Raji (cell line): ENCODE measurements around the gene TEX29.

Experiments used
- POLR2A ChIP-seq: IDR thresholded peaks from 2 replicates; pipeline ENCODE4 v1.6.1; 2011; ENCODE audit warnings: low read depth, low read length, control low read depth; ENCODE audit not compliant: insufficient read depth

The TEX29 gene

GRCh38 chr13:111361046-111361872, 40.8 kb downstream of the TEX29 start:
- no peak for TF ChIP-seq POLR2A

GRCh38 chr13:111361873-111362648, 41.6 kb downstream of the TEX29 start:
- TF ChIP-seq POLR2A = no peak

GRCh38 chr13:111363121-111363520, 42.7 kb downstream of the TEX29 start:
- TF ChIP-seq POLR2A = no peak

DNA sequence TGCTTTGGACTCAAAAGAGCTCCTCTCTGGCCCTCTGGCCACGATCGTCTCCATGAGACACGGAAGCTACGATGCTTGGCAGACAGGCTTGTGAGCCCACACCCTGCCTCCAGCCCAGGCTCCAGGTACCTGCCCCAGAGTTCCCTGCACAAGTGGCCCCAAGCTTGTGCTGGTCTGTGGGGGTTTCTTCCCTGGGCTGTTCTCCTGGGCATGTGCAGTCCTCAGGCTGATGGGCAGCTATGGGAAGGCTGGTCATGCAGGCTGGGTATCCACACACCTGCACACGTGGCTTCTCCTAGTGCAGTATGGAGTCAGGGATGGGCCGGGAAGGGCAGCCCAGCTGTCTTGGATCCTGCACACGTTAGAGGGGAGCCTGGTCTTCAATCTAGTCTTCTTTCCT, 43.1 kb downstream of the TEX29 start:
- TF ChIP-seq POLR2A = no peak

DNA sequence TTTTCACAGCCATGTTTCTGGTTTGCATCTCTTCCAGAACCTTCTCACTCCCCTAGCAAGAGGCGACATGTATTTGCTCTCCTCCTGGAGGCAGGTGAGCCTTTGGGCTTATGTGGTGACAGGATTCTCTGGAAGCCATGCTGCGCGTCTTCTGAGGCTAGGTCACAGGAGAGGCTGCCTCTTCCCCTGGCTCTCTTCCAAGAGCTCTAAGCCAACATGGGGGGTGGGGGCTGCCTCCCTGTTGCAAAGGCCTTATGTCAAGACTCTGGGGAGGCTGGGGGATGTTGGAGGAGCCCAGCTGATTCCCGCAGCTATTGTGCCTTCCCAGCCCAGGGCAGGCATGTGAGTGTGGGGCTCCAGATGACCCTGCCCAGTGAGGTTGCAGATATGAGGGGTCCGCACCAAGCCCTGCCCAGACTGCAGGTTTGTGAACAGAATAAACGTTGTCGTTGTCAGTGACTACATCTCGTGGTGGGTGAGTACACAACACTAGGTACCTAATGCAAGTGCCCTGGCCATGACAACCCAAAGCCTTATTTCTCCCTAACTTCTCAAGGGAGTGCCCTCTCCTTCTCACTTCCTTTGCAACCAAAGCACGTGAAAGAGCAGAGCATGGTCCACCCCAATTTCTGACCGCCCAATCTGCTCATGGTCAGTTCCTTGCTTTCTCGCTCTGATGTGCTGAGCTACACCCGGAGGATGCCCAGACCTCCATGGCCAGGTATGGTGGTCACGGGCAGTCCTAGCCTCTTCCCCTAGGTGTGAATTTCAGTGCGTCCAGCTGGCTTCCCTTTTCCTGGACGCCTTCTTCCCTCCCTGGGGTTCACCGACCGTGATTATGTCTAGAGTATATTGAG, 44.9 kb downstream of the TEX29 start:
- TF ChIP-seq POLR2A = no peak

GRCh38 chr13:111367340-111367739, 46.9 kb downstream of the TEX29 start:
- no peak for TF ChIP-seq POLR2A

GRCh38 chr13:111368091-111368490, 47.6 kb downstream of the TEX29 start:
- no peak for TF ChIP-seq POLR2A

- TF ChIP-seq POLR2A = no peak
Measured at GRCh38 chr13:111370147-111370546, 49.7 kb downstream of the TEX29 start.

GRCh38 chr13:111370570-111371535, 50.4 kb downstream of the TEX29 start:
- no peak for TF ChIP-seq POLR2A

- no peak for TF ChIP-seq POLR2A
Measured at GRCh38 chr13:111371720-111372119, 51.3 kb downstream of the TEX29 start.

DNA sequence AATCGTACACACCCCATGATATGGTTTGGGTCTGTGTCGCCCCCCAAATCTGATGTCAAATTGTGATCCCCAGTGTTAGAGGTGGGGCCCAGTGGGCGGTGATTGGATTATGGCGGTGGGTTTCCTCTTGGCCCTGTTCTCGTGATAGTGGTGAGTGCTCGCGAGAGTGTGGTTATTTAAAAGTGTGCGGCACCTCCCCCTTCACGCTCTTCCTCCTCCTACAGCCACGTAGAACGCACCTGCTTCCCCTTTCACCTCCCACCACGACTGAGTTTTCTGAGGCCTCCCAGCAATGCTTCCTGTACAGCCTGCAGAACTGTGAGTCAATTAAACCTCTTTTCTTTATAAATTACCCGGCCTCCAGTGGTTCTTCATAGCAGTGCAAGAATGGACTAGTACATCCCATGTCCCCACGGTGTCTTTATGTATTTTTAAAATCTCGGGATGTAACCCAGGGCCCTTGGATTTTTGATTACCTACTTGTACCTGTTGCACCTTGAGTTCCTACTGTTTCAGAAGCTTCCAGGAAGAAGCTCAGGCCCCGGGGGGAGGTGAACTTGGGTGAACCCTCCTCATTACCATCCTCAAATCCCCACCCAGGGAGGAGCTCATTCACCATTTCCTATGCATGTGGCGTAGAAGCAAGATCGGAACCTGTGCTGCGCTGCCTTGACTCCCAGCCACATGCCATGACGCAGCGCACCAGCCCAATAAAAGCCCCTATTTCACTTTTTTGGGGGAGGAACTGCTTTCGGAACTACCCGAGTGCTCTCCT, 52.4 kb downstream of the TEX29 start:
- TF ChIP-seq POLR2A = no peak

DNA sequence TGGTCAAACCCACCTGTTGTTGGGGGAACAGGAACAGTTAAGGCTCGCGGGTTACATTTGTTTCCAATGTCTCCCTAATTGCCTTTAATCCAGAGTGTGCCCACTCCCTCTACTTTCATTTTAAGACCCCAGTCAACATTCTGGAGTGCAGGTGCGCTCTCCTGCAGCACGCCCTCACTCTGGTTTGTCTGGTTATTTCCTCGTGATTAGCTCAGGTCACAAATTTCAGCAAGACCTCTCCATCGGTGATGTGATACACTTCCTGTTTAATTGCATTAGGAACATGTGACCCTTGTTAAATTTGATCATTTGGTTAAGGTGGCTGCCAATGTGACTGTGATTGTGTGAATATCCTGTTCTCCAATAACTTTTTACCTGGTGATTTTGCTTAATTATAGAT, 53.0 kb downstream of the TEX29 start:
- no peak for TF ChIP-seq POLR2A

GRCh38 chr13:111380431-111380830, 60.0 kb downstream of the TEX29 start:
- TF ChIP-seq POLR2A = no peak
